ENCODE results near the gene TRPM2. TPM values are rescaled to one million over a fixed set of nuclear protein-coding genes. Genes with fewer than 3 reads are reported as not detected.
A peak's percentile ranks its signal among the peaks of the same experiment; 100 is the strongest.
"Not testable (repeated sequence)": the region's sequence is repeated elsewhere in the genome, so short reads cannot be mapped to it uniquely, and the experiment has no call there.

The TRPM2 gene
- polyA plus RNA-seq, 2 donors = 1.2 to 1.7 TPM

DNA sequence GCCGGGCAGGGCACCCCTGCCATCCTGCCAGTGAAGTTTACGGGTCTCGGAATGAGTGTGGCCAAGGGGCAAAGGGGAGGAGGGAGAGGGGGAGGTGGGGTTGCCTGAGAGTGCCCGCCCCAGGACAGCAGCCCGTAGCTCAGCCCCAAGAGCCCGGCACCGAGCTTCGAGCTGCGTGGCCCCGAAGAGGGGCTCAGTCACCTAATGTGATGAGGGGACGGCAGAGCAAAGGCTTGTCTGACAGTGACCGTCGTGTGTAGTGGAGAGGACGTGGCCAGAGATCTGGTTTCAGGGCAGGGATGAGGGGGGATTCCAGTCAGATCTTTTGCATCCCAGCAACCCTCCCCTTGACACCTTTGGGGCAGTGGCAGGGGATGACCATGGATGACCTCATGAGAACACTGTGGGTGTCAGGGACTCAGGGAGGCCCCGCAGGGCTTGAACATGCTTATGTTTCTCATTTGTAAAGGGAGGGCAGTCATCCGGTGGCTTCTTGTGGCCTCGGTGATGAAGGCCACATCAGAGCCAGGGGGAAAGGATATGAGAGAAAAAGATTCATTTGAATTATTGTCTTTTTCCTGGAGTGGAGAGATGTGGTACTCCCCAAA is 1.1 kb upstream of the TRPM2 start:
- H3K4me3 ChIP-seq (ENCODE audit: low read depth in 1 of 2, low read length in 2 of 2) = no peak overlapping the region
- H3K4me1 ChIP-seq (ENCODE audit: control insufficient read depth in 2 of 2, insufficient read depth in 2 of 2, low read length in 1 of 2) = peaks cover 4 to 5% of the 10 kb centered on the region in 2 donors
- H3K27me3 ChIP-seq (ENCODE audit: control insufficient read depth in 1 of 2, insufficient read depth in 2 of 2, low read length in 2 of 2) = peaks cover 2 to 6% of the 10 kb centered on the region in 2 donors
- H3K36me3 ChIP-seq (ENCODE audit: control insufficient read depth in 2 of 2, insufficient read depth in 2 of 2, low read length in 1 of 2) = no peaks in the 10 kb centered on the region
- no peaks in the 10 kb centered on the region for H3K9me3 ChIP-seq (ENCODE audit: control insufficient read depth in 2 of 2, insufficient read depth in 1 of 2, low read depth in 1 of 2, low read length in 1 of 2)
- no peak overlapping the region for H3K27ac ChIP-seq (ENCODE audit: low read depth in 2 of 2, low read length in 1 of 2)
- WGBS, 2 donors = 77 to 83% methylated on average over 17 of the region's 17 CpGs

DNA sequence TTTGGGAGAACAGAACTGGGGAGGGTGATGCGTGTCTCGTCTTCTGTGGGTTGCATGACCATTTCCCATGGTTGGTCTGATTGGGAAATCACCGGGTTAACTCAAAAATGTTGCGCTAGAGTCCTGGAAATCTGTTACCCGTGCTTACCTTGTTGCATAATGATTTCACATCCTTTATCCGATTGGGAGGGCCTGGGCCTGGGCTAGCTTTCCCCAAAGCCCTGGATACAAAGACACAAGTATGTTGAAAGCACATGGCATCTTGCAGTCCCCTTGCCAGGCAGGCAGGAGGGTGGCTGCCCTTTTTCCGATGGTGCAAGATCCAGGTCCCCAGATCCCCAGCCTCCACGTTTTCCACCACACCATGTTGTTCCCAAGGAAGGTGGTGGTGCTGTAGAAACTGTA is 582 bp downstream of the TRPM2 start:
- H3K4me1 ChIP-seq (ENCODE audit: control insufficient read depth in 2 of 2, insufficient read depth in 2 of 2, low read length in 1 of 2) = peaks cover 4 to 5% of the 10 kb centered on the region in 2 donors
- 70 to 73% methylated on average over 8 of the region's 8 CpGs for WGBS, 2 donors
- no peaks in the 10 kb centered on the region for H3K9me3 ChIP-seq (ENCODE audit: control insufficient read depth in 2 of 2, insufficient read depth in 1 of 2, low read depth in 1 of 2, low read length in 1 of 2)
- H3K27me3 ChIP-seq (ENCODE audit: control insufficient read depth in 1 of 2, insufficient read depth in 2 of 2, low read length in 2 of 2) = peaks cover under 1 to 6% of the 10 kb centered on the region in 2 donors
- peak overlapping the region in 1 of 2 donors; percentile 18 for H3K4me3 ChIP-seq (ENCODE audit: low read depth in 1 of 2, low read length in 2 of 2)
- H3K36me3 ChIP-seq (ENCODE audit: control insufficient read depth in 2 of 2, insufficient read depth in 2 of 2, low read length in 1 of 2) = no peaks in the 10 kb centered on the region
- no peak overlapping the region for H3K27ac ChIP-seq (ENCODE audit: low read depth in 2 of 2, low read length in 1 of 2)

DNA sequence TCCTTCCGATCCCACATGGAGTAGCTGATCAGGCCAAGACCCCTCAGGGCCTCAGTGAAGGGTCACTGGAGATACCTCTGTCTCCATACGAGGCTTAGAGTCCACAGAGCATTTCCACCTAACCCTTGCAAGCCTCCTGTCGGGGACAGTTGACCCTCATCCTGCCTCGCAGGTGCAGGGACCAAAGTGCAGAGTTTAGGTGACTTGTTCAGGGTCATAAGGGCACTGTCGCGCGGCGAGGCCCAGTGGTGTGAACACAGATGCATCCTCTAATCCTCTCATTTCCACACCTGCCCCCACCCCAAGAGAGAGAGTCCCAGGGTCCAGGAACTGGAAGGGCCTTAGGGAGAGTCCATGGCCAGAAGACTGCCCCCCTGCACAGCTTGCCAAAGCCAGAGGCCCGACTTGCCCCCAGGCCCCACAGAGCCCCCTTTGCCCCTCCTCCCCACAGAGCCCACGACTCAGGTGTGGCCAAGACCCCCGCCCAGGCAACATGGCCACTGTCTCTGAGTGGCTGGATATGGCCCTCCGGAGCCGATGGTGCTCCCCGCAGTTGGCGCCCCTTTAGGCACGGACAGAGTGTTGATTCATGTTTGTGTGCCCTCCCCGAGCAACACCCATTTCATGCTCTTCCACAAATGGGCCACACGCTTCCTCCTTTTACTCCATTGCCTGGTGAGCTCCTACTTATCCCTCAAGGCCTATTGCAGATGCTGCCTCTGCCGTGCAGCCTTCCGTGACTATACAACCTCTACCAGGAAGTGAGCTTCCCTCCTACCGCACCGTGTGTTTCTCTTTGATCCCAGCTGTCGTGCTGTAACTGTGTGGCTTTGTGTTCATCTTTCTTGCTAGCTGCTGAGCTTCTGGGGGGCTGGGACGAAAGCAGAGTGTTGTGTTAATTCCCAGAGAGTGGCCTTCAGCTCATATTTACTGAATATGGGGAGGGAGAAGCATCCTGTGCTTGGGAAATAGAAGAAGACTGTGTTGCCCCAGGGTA is 1.7 kb downstream of the TRPM2 start:
- no peak overlapping the region for H3K27ac ChIP-seq (ENCODE audit: low read depth in 2 of 2, low read length in 1 of 2)
- no peaks in the 10 kb centered on the region for H3K36me3 ChIP-seq (ENCODE audit: control insufficient read depth in 2 of 2, insufficient read depth in 2 of 2, low read length in 1 of 2)
- H3K4me1 ChIP-seq (ENCODE audit: control insufficient read depth in 2 of 2, insufficient read depth in 2 of 2, low read length in 1 of 2) = peaks cover 1 to 3% of the 10 kb centered on the region in 2 donors
- WGBS, 2 donors = 73 to 78% methylated on average over 24 of the region's 24 CpGs
- H3K9me3 ChIP-seq (ENCODE audit: control insufficient read depth in 2 of 2, insufficient read depth in 1 of 2, low read depth in 1 of 2, low read length in 1 of 2) = no peaks in the 10 kb centered on the region
- H3K27me3 ChIP-seq (ENCODE audit: control insufficient read depth in 1 of 2, insufficient read depth in 2 of 2, low read length in 2 of 2) = peaks cover 0 to 3% of the 10 kb centered on the region in 2 donors
- no peak overlapping the region for H3K4me3 ChIP-seq (ENCODE audit: low read depth in 1 of 2, low read length in 2 of 2)

DNA sequence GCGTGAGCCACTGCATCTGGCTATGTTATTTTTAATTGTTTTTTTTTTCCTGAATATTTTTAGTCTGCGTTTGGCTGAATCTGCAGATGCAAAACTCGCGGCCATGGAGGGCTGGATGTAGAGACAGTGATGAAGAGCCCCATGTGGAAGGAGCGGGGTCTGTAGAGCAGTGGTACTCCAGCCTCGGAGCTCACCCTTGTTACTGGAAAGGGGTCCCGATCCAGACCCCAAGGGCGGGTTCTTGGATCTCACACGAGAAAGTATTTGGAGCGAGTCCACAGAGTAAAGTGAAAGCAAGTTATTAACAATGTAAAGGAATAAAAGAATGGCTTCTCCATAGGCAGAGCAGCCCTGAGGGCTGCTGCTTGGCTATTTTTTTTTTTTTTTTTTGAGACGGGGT is 2.7 kb downstream of the TRPM2 start:
- H3K9me3 ChIP-seq (ENCODE audit: control insufficient read depth in 2 of 2, insufficient read depth in 1 of 2, low read depth in 1 of 2, low read length in 1 of 2) = no peaks in the 10 kb centered on the region
- WGBS, 2 donors = 82 to 94% methylated on average over 11 of the region's 11 CpGs

DNA sequence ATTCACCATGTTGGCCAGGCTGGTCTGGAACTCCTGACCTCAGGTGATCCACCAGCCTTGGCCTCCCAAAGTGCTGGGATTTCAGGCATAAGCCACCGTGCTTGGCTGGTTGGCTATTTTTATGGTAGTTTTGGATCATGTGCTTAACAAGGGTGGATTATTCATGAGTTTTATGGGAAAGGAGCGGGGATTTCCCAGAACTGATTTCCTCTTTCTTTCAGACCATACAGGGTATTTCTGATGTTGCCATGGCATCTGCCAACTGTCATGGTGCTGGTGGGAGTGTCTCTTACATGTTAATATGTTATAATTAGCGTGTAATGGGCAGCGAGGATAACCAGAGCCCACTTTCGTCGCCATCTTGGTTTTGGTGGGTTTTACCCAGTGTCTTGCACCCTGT is 3.2 kb downstream of the TRPM2 start:
- Histone ChIP-seq H3K36me3 (ENCODE audit: control insufficient read depth in 2 of 2, insufficient read depth in 2 of 2, low read length in 1 of 2) (no peaks in the 10 kb centered on the region), H3K27ac (ENCODE audit: low read depth in 2 of 2, low read length in 1 of 2) (no peak overlapping the region), H3K4me1 (ENCODE audit: control insufficient read depth in 2 of 2, insufficient read depth in 2 of 2, low read length in 1 of 2) (peaks cover 0 to 3% of the 10 kb centered on the region in 2 donors), H3K9me3 (ENCODE audit: control insufficient read depth in 2 of 2, insufficient read depth in 1 of 2, low read depth in 1 of 2, low read length in 1 of 2) (no peaks in the 10 kb centered on the region), H3K27me3 (ENCODE audit: control insufficient read depth in 1 of 2, insufficient read depth in 2 of 2, low read length in 2 of 2) (no peaks in the 10 kb centered on the region), H3K4me3 (ENCODE audit: low read depth in 1 of 2, low read length in 2 of 2) (no peak overlapping the region)
- WGBS, 2 donors = 85 to 87% methylated on average over 6 of the region's 6 CpGs

More for the DNA sequence above, 2.7 kb downstream of the TRPM2 start:
- H3K27me3 ChIP-seq (ENCODE audit: control insufficient read depth in 1 of 2, insufficient read depth in 2 of 2, low read length in 2 of 2) = no peaks in the 10 kb centered on the region
- H3K27ac ChIP-seq (ENCODE audit: low read depth in 2 of 2, low read length in 1 of 2) = no peak overlapping the region
- H3K36me3 ChIP-seq (ENCODE audit: control insufficient read depth in 2 of 2, insufficient read depth in 2 of 2, low read length in 1 of 2) = no peaks in the 10 kb centered on the region
- H3K4me3 ChIP-seq (ENCODE audit: low read depth in 1 of 2, low read length in 2 of 2) = no peak overlapping the region
- H3K4me1 ChIP-seq (ENCODE audit: control insufficient read depth in 2 of 2, insufficient read depth in 2 of 2, low read length in 1 of 2) = peaks cover 0 to 3% of the 10 kb centered on the region in 2 donors

DNA sequence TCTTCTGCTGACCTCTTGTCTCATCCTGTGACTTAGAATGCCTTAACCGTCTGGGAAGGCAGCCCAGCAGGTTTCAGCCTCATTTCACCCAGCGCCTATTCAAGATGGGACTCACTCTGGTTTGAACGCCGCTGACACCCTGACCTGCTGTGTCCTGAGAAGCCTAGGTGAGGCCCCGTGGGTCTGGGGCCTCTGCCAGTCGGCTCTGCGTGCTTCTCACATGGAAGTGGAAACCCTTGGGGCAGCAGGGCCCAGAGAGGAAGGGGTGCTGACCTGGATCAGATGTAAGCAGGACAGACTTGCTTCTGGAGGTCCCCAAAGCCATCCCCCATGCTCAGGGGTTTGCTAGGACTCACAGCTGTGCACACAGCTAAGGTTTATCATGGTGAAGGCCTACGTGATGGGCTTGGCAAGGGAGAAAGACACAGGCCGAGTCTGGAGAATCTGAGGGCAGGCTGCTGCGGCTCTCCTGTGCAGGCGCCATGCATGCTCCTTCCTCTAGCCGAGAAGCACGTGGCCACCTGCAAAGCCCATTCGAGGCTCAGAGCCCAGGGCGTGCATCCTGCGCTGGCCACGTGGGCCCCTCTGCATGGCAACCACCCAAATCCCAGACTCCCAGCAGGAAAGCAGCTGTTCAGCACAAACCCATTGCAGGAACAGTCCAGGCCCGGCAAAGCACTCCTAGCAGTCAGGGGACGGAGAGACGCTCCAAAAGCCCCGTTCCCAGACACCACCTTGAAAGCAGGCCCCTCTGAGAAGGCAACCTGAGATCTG is 3.8 kb downstream of the TRPM2 start:
- Histone ChIP-seq H3K27me3 (ENCODE audit: control insufficient read depth in 1 of 2, insufficient read depth in 2 of 2, low read length in 2 of 2) (no peaks in the 10 kb centered on the region), H3K4me1 (ENCODE audit: control insufficient read depth in 2 of 2, insufficient read depth in 2 of 2, low read length in 1 of 2) (peaks cover 0 to 3% of the 10 kb centered on the region in 2 donors)
- 81 to 82% methylated on average over 21 of the region's 21 CpGs for WGBS, 2 donors

DNA sequence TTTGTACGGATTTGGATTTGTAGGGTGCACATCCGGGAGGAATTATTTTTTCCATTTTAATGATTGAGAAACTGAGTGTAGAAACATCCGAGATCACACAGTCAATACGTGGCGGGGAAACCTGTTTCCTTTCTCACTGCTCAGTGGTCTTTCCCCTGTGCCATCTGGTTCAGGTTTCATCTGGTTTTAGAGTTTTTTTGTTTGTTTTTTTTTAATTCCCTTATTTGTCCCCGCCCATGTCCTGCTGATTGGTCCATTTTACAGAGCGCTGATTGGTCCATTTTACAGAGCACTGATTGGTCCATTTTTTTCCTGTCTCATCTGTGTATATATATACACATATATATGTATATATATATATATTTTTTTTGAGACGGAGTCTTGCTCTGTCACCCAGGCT is 6.0 kb downstream of the TRPM2 start:
- H3K4me3 ChIP-seq (ENCODE audit: low read depth in 1 of 2, low read length in 2 of 2) = no peak overlapping the region
- no peaks in the 10 kb centered on the region for H3K27me3 ChIP-seq (ENCODE audit: control insufficient read depth in 1 of 2, insufficient read depth in 2 of 2, low read length in 2 of 2)
- H3K36me3 ChIP-seq (ENCODE audit: control insufficient read depth in 2 of 2, insufficient read depth in 2 of 2, low read length in 1 of 2) = no peaks in the 10 kb centered on the region
- peaks cover 0 to 8% of the 10 kb centered on the region in 2 donors for H3K9me3 ChIP-seq (ENCODE audit: control insufficient read depth in 2 of 2, insufficient read depth in 1 of 2, low read depth in 1 of 2, low read length in 1 of 2)
- H3K4me1 ChIP-seq (ENCODE audit: control insufficient read depth in 2 of 2, insufficient read depth in 2 of 2, low read length in 1 of 2) = peaks cover 0 to 3% of the 10 kb centered on the region in 2 donors
- 85 to 88% methylated on average over 8 of the region's 8 CpGs for WGBS, 2 donors
- H3K27ac ChIP-seq (ENCODE audit: low read depth in 2 of 2, low read length in 1 of 2) = no peak overlapping the region

More for the DNA sequence above, 3.8 kb downstream of the TRPM2 start:
- H3K4me3 ChIP-seq (ENCODE audit: low read depth in 1 of 2, low read length in 2 of 2) = no peak overlapping the region
- H3K27ac ChIP-seq (ENCODE audit: low read depth in 2 of 2, low read length in 1 of 2) = no peak overlapping the region
- no peaks in the 10 kb centered on the region for H3K36me3 ChIP-seq (ENCODE audit: control insufficient read depth in 2 of 2, insufficient read depth in 2 of 2, low read length in 1 of 2)
- H3K9me3 ChIP-seq (ENCODE audit: control insufficient read depth in 2 of 2, insufficient read depth in 1 of 2, low read depth in 1 of 2, low read length in 1 of 2) = no peaks in the 10 kb centered on the region

DNA sequence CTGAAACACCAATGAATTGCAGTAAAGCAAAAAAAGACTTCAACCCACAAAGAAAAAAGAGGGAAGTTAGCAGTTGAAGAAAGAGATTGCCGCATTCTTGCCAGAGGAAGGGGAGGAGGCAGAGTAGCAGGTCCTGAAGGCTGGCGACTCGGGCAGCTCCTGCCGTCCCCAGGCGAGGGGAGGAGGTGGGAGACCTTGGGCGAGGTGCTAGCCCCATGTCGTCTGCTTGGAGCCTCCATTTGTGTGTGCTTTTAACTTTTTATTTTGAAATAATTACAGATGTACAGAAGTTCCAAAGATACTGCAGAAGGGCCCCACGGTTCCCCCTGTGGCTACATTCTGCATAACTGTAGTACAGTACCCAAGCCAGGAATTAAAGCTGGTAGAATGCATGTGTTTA is 6.7 kb downstream of the TRPM2 start:
- H3K4me1 ChIP-seq (ENCODE audit: control insufficient read depth in 2 of 2, insufficient read depth in 2 of 2, low read length in 1 of 2) = peaks cover 0 to 3% of the 10 kb centered on the region in 2 donors
- H3K27ac ChIP-seq (ENCODE audit: low read depth in 2 of 2, low read length in 1 of 2) = no peak overlapping the region
- WGBS, 2 donors = 44 to 52% methylated on average over 8 of the region's 8 CpGs
- H3K36me3 ChIP-seq (ENCODE audit: control insufficient read depth in 2 of 2, insufficient read depth in 2 of 2, low read length in 1 of 2) = no peaks in the 10 kb centered on the region
- peaks cover 0 to 9% of the 10 kb centered on the region in 2 donors for H3K9me3 ChIP-seq (ENCODE audit: control insufficient read depth in 2 of 2, insufficient read depth in 1 of 2, low read depth in 1 of 2, low read length in 1 of 2)
- H3K27me3 ChIP-seq (ENCODE audit: control insufficient read depth in 1 of 2, insufficient read depth in 2 of 2, low read length in 2 of 2) = no peaks in the 10 kb centered on the region
- no peak overlapping the region for H3K4me3 ChIP-seq (ENCODE audit: low read depth in 1 of 2, low read length in 2 of 2)

DNA sequence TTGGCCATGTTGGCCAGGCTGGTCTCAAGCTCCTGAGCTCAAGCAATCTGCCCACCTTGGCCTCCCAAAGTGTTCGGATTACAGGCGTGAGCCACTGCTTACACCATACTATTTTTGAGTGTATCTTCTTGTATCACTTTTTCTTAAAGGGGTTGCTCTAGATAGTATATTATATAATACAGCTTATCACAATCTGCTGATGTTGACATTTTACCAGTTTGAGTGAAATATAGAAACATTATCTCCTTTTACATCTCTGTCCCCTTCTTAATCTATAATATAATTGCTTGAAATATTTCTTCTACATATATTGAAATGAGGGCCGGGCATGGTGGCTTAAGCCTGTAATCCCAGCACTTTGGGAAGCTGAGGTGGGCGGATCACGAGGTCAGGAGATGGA is 8.5 kb downstream of the TRPM2 start:
- H3K27me3 ChIP-seq (ENCODE audit: control insufficient read depth in 1 of 2, insufficient read depth in 2 of 2, low read length in 2 of 2); H3K27ac ChIP-seq (ENCODE audit: low read depth in 2 of 2, low read length in 1 of 2); H3K4me3 ChIP-seq (ENCODE audit: low read depth in 1 of 2, low read length in 2 of 2); H3K36me3 ChIP-seq (ENCODE audit: control insufficient read depth in 2 of 2, insufficient read depth in 2 of 2, low read length in 1 of 2); H3K9me3 ChIP-seq (ENCODE audit: control insufficient read depth in 2 of 2, insufficient read depth in 1 of 2, low read depth in 1 of 2, low read length in 1 of 2); H3K4me1 ChIP-seq (ENCODE audit: control insufficient read depth in 2 of 2, insufficient read depth in 2 of 2, low read length in 1 of 2): not testable (repeated sequence)
- WGBS, 2 donors = 89% methylated on average over 5 of the region's 5 CpGs

Data from esophagus (tissue), 2 donors.